GM12878 (cell line): Measurements from ENCODE around the gene DNAH2. TPM values are rescaled to one million over a fixed set of nuclear protein-coding genes. Genes with fewer than 3 reads are reported as not detected.

ENCODE experiments used
- ATAC-seq: fragments of 200-7000 bp; cut with Tn5 transposase; 3 replicates; pipeline ENCODE4 v1.9.1; 2020; ENCODE audit warnings: mild to moderate bottlenecking, moderate library complexity
- BruUV-seq: library from RNA; stranded (reverse); fragments of 400-500 nt; replicated peaks from 2 replicates; lab custom pipeline; 2021; lab: Mats Ljungman, UMichigan
- CTCF ChIA-PET: fragments of 300-600 bp; sonication (Branson Sonifier 250); formaldehyde crosslinking; extraction: SDS; loops from one replicate; lab custom pipeline; 2021; ENCODE audit warnings: inconsistent platforms; lab: Yijun Ruan, JAX
- POLR2A ChIA-PET: fragments of 350-600 bp; formaldehyde crosslinking; extraction: SDS; loops from one replicate; lab custom pipeline; 2021; ENCODE audit warnings: inconsistent platforms; lab: Charles Lee
- RAD21 ChIA-PET: fragments of 300-600 bp; sonication (Branson Sonifier 250); formaldehyde crosslinking; loops from one replicate; lab custom pipeline; 2023; ENCODE audit warnings: antibody characterized with exemption; ENCODE audit not compliant: unreplicated experiment; lab: Charles Lee
- SMC1A ChIA-PET: fragments of 300-600 bp; sonication (Branson Sonifier 250); formaldehyde crosslinking; loops from one replicate; lab custom pipeline; 2023; ENCODE audit not compliant: unreplicated experiment, uncharacterized antibody; lab: Charles Lee
- DNase-seq: peaks from one replicate; pipeline ENCODE4 v3.0.0-alpha.2; 2011; ENCODE audit warnings: low read depth, low spot score
- FAIRE-seq: peaks from 3 replicates; lab custom pipeline; 2011; peaks lifted over from hg19 to GRCh38; lab: Jason Lieb, UNC
- H2AFZ ChIP-seq: 2 replicates; pipeline ENCODE4 v1.6.0; 2011; ENCODE audit warnings: low read depth, low read length, control low read depth; ENCODE audit not compliant: control insufficient read depth
- H3K27ac ChIP-seq: 2 replicates; pipeline ENCODE4 v1.5.1; 2011; ENCODE audit warnings: control low read depth; ENCODE audit not compliant: control insufficient read depth, insufficient read depth
- H3K27me3 ChIP-seq, 2 experiments: replicated peaks in 1 of 2; 2 replicates each; pipeline versions ENCODE4 v1.6.0 to v1.6.1; 2011; ENCODE audit warnings: low read length in 1 of 2; ENCODE audit not compliant: control insufficient read depth in 2 of 2, insufficient read depth in 2 of 2
- H3K36me3 ChIP-seq, 2 experiments: 2 replicates each; pipeline ENCODE4 v1.5.1; 2011; ENCODE audit warnings: low read length in 1 of 2; ENCODE audit not compliant: control insufficient read depth in 2 of 2, insufficient read depth in 2 of 2
- H3K4me1 ChIP-seq: 2 replicates; pipeline ENCODE4 v1.6.1; 2011; ENCODE audit warnings: mild to moderate bottlenecking, low read length, moderate library complexity, mixed read lengths; ENCODE audit not compliant: control insufficient read depth, insufficient read depth
- H3K4me2 ChIP-seq: 2 replicates; pipeline ENCODE4 v1.6.0; 2011; ENCODE audit warnings: control low read depth; ENCODE audit not compliant: control insufficient read depth, insufficient read depth
- H3K4me3 ChIP-seq: fragments of 200-600 bp; sonication (generic); 2 replicates; pipeline ENCODE4 v1.5.1; 2016
- H3K79me2 ChIP-seq: 2 replicates; pipeline ENCODE4 v1.6.0; 2011; ENCODE audit warnings: low read length; ENCODE audit not compliant: control insufficient read depth, insufficient read depth
- H3K9ac ChIP-seq: 2 replicates; pipeline ENCODE4 v1.8.0; 2011; ENCODE audit warnings: low read length, control low read depth, mixed read lengths; ENCODE audit not compliant: control insufficient read depth, insufficient read depth
- H3K9me3 ChIP-seq: replicated peaks from 3 replicates; pipeline ENCODE4 v1.5.1; 2011; ENCODE audit warnings: mild to moderate bottlenecking, low read length; ENCODE audit not compliant: control insufficient read depth, insufficient read depth
- H4K20me1 ChIP-seq: 2 replicates; pipeline ENCODE4 v1.6.0; 2011; ENCODE audit not compliant: control insufficient read depth, insufficient read depth
- CHD4 ChIP-seq: fragments of 200-600 bp; sonication (generic); IDR thresholded peaks from 2 replicates; pipeline ENCODE4 v1.6.1; 2016; ENCODE audit warnings: mild to moderate bottlenecking
- KDM1A ChIP-seq: fragments of 200-600 bp; sonication (generic); IDR thresholded peaks from 2 replicates; pipeline ENCODE4 v1.6.1; 2016; ENCODE audit warnings: borderline replicate concordance
- MXI1 ChIP-seq: fragments of 150-350 bp; IDR thresholded peaks from 2 replicates; pipeline ENCODE4 v1.6.1; 2011; ENCODE audit warnings: low read depth, mild to moderate bottlenecking, inconsistent platforms, low read length, improper control_type of control experiment
- NFYA ChIP-seq: IDR thresholded peaks from 2 replicates; pipeline ENCODE4 v1.6.1; 2011; ENCODE audit warnings: low read depth, mild to moderate bottlenecking, low read length, improper control_type of control experiment, borderline replicate concordance
- RBBP5 ChIP-seq: fragments of 200-600 bp; sonication (generic); conservative IDR thresholded peaks from 2 replicates; pipeline ENCODE4 v1.6.1; 2016
- SP1 ChIP-seq: IDR thresholded peaks from one replicate; pipeline ENCODE4 v1.6.1; 2011; ENCODE audit warnings: low read depth, low read length
- STAT1 ChIP-seq: fragments of 450-650 bp; conservative IDR thresholded peaks from 2 replicates; pipeline ENCODE4 v1.6.1; 2014; ENCODE audit warnings: antibody characterized with exemption, mild to moderate bottlenecking
- YY1 ChIP-seq: IDR thresholded peaks from 2 replicates; pipeline ENCODE4 v1.6.1; 2011; ENCODE audit warnings: low read depth, mild to moderate bottlenecking, low read length
- ZNF217 ChIP-seq: fragments of 450-650 bp; IDR thresholded peaks from 2 replicates; pipeline ENCODE4 v1.6.1; 2017; ENCODE audit warnings: antibody characterized with exemption, mild to moderate bottlenecking
- WGBS: methylation state at CpG from one replicate; pipeline ENCODE4 v1.1.6; 2016; ENCODE audit warnings: low lambda C conversion rate; ENCODE audit not compliant: insufficient replicate concordance, insufficient coverage; ENCODE audit errors: missing lambda C conversion rate; 5-methylcytosine and 5-hydroxymethylcytosine counted together
- in situ Hi-C: fragments of 300-500 bp; cut with MboI; formaldehyde crosslinking; loops from 9 replicates; pipeline ENCODE4 v1.14.3; 2018; ENCODE audit warnings: mixed read lengths
- intact Hi-C: fragments of 100-400 bp; cut with micrococcal nuclease; formaldehyde crosslinking; loops from one replicate; pipeline ENCODE4 v1.14.2; 2022; ENCODE audit not compliant: unreplicated experiment
- polyA plus RNA-seq, 11 experiments: library from polyadenylated mRNA; depleted of rRNA in 4 of 11; unstranded in 6 of 11; stranded (reverse) in 5 of 11; fragments of >200 nt; fragmentation: Nextera tagmentation in 4 of 11; fragmentation: Illumina TruSeq in 1 of 11; extraction: Ambion mirVana in 4 of 11; extraction: Trizol in 1 of 11; gene quantifications; 1 replicate in 1 of 11; 2 replicates in 10 of 11; pipeline versions ENCODE4 v1.2.1 to v1.2.3, GENCODE V29; 2011 to 2016; ENCODE audit warnings: inconsistent platforms in 2 of 11, missing spikeins in 2 of 11, low read depth in 1 of 11
- total RNA-seq, 4 experiments: library from RNA; depleted of rRNA in 3 of 4; stranded (reverse); fragments of >200 nt in 3 of 4; fragmentation: Illumina TruSeq in 1 of 4; extraction: Trizol in 1 of 4; gene quantifications; 2 replicates each; pipeline versions ENCODE4 v1.2.1 to v1.2.3, GENCODE V29; 2013 to 2021
- TF ChIP-seq, protein P1 (sequence below): fragments of 450-650 bp; IDR thresholded peaks from 2 replicates; pipeline ENCODE4 v1.6.1; 2017; ENCODE audit warnings: antibody characterized with exemption, mild to moderate bottlenecking, moderate library complexity
- TF ChIP-seq, protein P2 (sequence below): fragments of 450-650 bp; conservative IDR thresholded peaks from 2 replicates; pipeline ENCODE4 v1.6.1; 2017; ENCODE audit warnings: mild to moderate bottlenecking, moderate library complexity
- TF ChIP-seq, protein P3 (sequence below): fragments of 450-650 bp; IDR thresholded peaks from 2 replicates; pipeline ENCODE4 v1.6.1; 2017; ENCODE audit warnings: borderline replicate concordance

Gene DNAH2
- total and polyA plus RNA-seq, 10 of the 15 experiments (the other 5 are each of a cell fraction or from before 2014, with no cell fraction given) = not detected

DNA sequence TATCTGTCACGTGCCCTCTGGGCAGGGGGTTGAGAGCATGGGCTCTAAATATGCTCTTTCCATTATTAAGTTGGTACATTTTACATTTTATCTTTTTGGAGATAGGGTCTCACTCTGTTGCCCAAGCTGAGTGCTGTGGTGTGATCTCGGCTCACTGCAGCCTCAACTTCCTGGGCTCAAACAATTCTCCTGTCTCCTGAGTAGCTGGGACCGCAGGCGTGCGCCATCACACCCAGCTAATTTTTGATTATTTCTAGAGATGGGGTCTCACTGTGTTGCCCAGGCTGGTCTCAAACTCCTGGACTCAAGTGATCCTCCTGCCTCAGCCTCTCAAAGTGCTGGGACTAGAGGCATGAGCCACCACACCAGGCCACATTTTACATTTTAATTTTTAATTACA is 72.6 kb downstream of the DNAH2 start:
- Histone ChIP-seq H3K4me3 (no peak overlapping the region), H3K4me1 (no peaks in the 10 kb centered on the region), H4K20me1 (no peaks in the 10 kb centered on the region), H3K4me2 (no peak overlapping the region), H2AFZ (no peak overlapping the region), H3K36me3 (no peaks in the 10 kb centered on the region), H3K9me3 (no peaks in the 10 kb centered on the region), H3K79me2 (no peaks in the 10 kb centered on the region), H3K27ac (no peak overlapping the region), H3K9ac (no peak overlapping the region), H3K27me3 (peaks cover 0 to 1% of the 10 kb centered on the region in 2 experiments; a peak in 1 of 4 replicates)
- 57% methylated on average over 5 of the region's 5 CpGs for WGBS
- SMC1A ChIA-PET = no interaction called here
- intact Hi-C loops = no loop called here
- TF ChIP-seq YY1 (no peak), CHD4 (no peak), SP1 (no peak), ZNF217 (no peak), RBBP5 (no peak), NFYA (no peak), KDM1A (no peak), STAT1 (no peak), MXI1 (no peak)
- TF ChIP-seq, protein P1, sequence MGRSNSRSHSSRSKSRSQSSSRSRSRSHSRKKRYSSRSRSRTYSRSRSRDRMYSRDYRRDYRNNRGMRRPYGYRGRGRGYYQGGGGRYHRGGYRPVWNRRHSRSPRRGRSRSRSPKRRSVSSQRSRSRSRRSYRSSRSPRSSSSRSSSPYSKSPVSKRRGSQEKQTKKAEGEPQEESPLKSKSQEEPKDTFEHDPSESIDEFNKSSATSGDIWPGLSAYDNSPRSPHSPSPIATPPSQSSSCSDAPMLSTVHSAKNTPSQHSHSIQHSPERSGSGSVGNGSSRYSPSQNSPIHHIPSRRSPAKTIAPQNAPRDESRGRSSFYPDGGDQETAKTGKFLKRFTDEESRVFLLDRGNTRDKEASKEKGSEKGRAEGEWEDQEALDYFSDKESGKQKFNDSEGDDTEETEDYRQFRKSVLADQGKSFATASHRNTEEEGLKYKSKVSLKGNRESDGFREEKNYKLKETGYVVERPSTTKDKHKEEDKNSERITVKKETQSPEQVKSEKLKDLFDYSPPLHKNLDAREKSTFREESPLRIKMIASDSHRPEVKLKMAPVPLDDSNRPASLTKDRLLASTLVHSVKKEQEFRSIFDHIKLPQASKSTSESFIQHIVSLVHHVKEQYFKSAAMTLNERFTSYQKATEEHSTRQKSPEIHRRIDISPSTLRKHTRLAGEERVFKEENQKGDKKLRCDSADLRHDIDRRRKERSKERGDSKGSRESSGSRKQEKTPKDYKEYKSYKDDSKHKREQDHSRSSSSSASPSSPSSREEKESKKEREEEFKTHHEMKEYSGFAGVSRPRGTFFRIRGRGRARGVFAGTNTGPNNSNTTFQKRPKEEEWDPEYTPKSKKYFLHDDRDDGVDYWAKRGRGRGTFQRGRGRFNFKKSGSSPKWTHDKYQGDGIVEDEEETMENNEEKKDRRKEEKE = no peak
- TF ChIP-seq, protein P2, sequence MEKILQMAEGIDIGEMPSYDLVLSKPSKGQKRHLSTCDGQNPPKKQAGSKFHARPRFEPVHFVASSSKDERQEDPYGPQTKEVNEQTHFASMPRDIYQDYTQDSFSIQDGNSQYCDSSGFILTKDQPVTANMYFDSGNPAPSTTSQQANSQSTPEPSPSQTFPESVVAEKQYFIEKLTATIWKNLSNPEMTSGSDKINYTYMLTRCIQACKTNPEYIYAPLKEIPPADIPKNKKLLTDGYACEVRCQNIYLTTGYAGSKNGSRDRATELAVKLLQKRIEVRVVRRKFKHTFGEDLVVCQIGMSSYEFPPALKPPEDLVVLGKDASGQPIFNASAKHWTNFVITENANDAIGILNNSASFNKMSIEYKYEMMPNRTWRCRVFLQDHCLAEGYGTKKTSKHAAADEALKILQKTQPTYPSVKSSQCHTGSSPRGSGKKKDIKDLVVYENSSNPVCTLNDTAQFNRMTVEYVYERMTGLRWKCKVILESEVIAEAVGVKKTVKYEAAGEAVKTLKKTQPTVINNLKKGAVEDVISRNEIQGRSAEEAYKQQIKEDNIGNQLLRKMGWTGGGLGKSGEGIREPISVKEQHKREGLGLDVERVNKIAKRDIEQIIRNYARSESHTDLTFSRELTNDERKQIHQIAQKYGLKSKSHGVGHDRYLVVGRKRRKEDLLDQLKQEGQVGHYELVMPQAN = no peak
- TF ChIP-seq, protein P3, sequence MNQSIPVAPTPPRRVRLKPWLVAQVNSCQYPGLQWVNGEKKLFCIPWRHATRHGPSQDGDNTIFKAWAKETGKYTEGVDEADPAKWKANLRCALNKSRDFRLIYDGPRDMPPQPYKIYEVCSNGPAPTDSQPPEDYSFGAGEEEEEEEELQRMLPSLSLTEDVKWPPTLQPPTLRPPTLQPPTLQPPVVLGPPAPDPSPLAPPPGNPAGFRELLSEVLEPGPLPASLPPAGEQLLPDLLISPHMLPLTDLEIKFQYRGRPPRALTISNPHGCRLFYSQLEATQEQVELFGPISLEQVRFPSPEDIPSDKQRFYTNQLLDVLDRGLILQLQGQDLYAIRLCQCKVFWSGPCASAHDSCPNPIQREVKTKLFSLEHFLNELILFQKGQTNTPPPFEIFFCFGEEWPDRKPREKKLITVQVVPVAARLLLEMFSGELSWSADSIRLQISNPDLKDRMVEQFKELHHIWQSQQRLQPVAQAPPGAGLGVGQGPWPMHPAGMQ = no peak
- BruUV-seq = no TSS peak
- in situ Hi-C loops = no loop called here
- POLR2A ChIA-PET = no interaction called here
- DNase-seq (no peak), FAIRE-seq (no peak), ATAC-seq (no peak)
- CTCF ChIA-PET = interaction anchor here (1.0 kb wide), 1 partner anchor 47 kb away, joined by 4 read pairs; no protein-coding TSS in a partner anchor
- RAD21 ChIA-PET = no interaction called here
